ENCODE measurements around the gene PLA2G15. TPM values are rescaled to one million over a fixed set of nuclear protein-coding genes. Genes with fewer than 3 reads are reported as not detected.

Gene PLA2G15
- polyA plus RNA-seq, 2 of the 4 experiments (the other 2 are of a cell fraction) = 4.8 to 8.7 TPM

DNA sequence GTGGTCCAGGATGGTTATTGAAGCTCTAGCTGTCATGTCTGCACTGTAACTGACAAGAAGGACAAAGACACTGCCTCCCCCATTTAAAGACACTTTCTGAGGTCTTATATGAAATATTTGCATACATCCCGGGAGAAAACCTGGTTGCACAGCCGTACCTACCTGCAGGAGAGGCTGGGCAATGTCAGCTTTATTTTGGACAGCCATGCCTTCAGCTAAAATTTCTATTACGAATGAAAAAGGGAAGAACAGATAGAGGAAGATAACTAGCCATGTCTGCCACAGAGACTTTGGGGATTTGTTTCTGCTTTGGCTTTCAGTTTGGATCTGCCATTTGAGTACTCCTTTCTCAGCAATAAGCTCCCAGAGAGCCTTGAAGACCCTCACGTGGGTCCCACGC, 38.2 kb downstream of the PLA2G15 start:
- POLR2A ChIA-PET = interaction anchor here (0.8 kb wide), 1 partner anchor 28 kb away, joined by 5 read pairs; the partner anchor contains the start of genes PRMT7 and SLC7A6OS
- Histone ChIP-seq H3K4me2 (no peak overlapping the region), H3K27ac (no peak overlapping the region), H3K9me3 (no peaks in the 10 kb centered on the region), H3K4me3 (no peak overlapping the region), H3K4me1 (peaks cover 13% of the 10 kb centered on the region)
- FAIRE-seq = no peak
- no peak for DNase-seq (ENCODE audit: low read depth in 1 of 2, low spot score in 1 of 2)
- CTCF ChIA-PET = interaction anchor here (0.8 to 2.9 kb wide), 8 partner anchors 9 to 28 kb away, joined by 3 to 27 read pairs (median 5); partner anchors contain the start of genes PRMT7, SLC7A6 and SLC7A6OS
- WGBS (ENCODE audit: missing lambda C conversion rate) = 79% methylated on average over 5 of the region's 5 CpGs
- ATAC-seq = no peak
- no peak for TF ChIP-seq RARB (CRISPR knock-in tag; IDR thresholded peaks at IDR 0.05)
- TF ChIP-seq KDM5A (IDR thresholded peaks at IDR 0.05) = no peak
- TF ChIP-seq POLR2A (IDR thresholded peaks at IDR 0.05; ENCODE audit: low read length) = no peak
- TF ChIP-seq RCOR1 (IDR thresholded peaks at IDR 0.05; ENCODE audit: low read depth, low read length) = no peak
- TF ChIP-seq GATA3 (IDR thresholded peaks at IDR 0.05; ENCODE audit: borderline replicate concordance) = no peak
- no peak for TF ChIP-seq HOXA7 (CRISPR knock-in tag; IDR thresholded peaks at IDR 0.05)
- no peak for TF ChIP-seq FOSL2 (IDR thresholded peaks at IDR 0.05)
- TF ChIP-seq FOSL2 (CRISPR knock-in tag; IDR thresholded peaks at IDR 0.05) = no peak

DNA sequence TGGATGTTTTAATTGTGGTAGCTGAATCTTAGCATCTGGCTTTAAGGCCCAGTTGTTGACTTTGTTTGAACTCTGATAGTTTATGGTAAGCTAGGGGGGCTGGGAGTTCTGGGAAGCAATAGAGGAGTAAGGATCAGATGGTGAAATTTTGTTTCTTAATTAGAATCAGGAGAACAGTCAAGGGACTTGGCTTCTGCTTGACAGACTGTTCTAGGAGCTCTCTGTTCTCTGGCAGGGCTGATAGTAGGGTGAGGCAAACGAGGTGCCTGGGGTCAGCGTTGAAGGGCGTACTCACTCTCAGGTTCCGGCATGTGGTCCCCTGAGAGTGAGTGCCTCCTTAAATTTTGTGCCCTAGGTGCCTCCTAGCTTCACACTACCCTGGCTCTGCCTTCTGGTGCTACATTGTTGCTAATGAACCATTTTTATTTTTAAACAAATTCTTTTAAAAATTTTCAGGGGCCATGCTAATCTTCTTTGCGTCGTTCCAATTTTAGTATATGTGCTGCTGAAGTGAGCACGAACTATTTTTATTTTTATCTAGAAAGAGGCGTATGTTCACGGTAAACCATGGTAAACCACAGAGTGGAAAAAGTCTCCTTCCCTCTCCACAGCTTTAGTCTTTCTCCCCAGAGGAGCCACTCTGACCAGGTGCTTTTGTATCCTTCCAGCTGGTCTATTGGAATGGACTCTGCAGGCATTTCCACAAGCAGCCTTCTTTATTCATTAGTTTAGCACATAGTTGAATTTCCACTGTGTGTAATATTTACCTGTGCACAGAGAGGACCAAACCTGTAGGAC, 38.8 kb downstream of the PLA2G15 start:
- Histone ChIP-seq H3K9me3 (no peaks in the 10 kb centered on the region), H3K4me3 (no peak overlapping the region), H3K27ac (no peak overlapping the region), H3K4me1 (peaks cover 15% of the 10 kb centered on the region), H3K4me2 (no peak overlapping the region)
- FAIRE-seq = no peak
- TF ChIP-seq CHD4 (IDR thresholded peaks at IDR 0.05; ENCODE audit: borderline replicate concordance) (no peak), HOXB5 (CRISPR knock-in tag; IDR thresholded peaks at IDR 0.05) (no peak), EHF (CRISPR knock-in tag; IDR thresholded peaks at IDR 0.05) (no peak), TFCP2L1 (CRISPR knock-in tag; IDR thresholded peaks at IDR 0.05) (no peak), ZSCAN20 (CRISPR knock-in tag; IDR thresholded peaks at IDR 0.05) (no peak), MAFK (IDR thresholded peaks at IDR 0.05; ENCODE audit: partially characterized antibody) (no peak), FOXS1 (CRISPR knock-in tag; IDR thresholded peaks at IDR 0.05) (no peak), MYC (IDR thresholded peaks at IDR 0.05; ENCODE audit: borderline replicate concordance, low read length) (no peak), POLR2A (IDR thresholded peaks at IDR 0.05; ENCODE audit: low read length) (no peak), HDAC2 (IDR thresholded peaks at IDR 0.05) (no peak), CBX2 (IDR thresholded peaks at IDR 0.05; ENCODE audit: borderline replicate concordance, low read depth) (no peak), ZFP36 (IDR thresholded peaks at IDR 0.05; ENCODE audit: borderline replicate concordance, partially characterized antibody) (no peak)
- TF ChIP-seq, protein P1, sequence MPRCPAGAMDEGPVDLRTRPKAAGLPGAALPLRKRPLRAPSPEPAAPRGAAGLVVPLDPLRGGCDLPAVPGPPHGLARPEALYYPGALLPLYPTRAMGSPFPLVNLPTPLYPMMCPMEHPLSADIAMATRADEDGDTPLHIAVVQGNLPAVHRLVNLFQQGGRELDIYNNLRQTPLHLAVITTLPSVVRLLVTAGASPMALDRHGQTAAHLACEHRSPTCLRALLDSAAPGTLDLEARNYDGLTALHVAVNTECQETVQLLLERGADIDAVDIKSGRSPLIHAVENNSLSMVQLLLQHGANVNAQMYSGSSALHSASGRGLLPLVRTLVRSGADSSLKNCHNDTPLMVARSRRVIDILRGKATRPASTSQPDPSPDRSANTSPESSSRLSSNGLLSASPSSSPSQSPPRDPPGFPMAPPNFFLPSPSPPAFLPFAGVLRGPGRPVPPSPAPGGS (IDR thresholded peaks at IDR 0.05) = no peak
- TF ChIP-seq, protein P2, sequence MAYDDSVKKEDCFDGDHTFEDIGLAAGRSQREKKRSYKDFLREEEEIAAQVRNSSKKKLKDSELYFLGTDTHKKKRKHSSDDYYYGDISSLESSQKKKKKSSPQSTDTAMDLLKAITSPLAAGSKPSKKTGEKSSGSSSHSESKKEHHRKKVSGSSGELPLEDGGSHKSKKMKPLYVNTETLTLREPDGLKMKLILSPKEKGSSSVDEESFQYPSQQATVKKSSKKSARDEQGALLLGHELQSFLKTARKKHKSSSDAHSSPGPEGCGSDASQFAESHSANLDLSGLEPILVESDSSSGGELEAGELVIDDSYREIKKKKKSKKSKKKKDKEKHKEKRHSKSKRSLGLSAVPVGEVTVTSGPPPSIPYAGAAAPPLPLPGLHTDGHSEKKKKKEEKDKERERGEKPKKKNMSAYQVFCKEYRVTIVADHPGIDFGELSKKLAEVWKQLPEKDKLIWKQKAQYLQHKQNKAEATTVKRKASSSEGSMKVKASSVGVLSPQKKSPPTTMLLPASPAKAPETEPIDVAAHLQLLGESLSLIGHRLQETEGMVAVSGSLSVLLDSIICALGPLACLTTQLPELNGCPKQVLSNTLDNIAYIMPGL (CRISPR knock-in tag; IDR thresholded peaks at IDR 0.05; ENCODE audit: borderline replicate concordance) = no peak
- 91% methylated on average over 9 of the region's 9 CpGs for WGBS (ENCODE audit: missing lambda C conversion rate)
- ChIA-PET POLR2A (interaction anchor here (0.8 kb wide), 1 partner anchor 27 kb away, joined by 5 read pairs; the partner anchor contains the start of genes PRMT7 and SLC7A6OS), CTCF (interaction anchor here (0.8 to 2.9 kb wide), 9 partner anchors 10 to 27 kb away, joined by 3 to 27 read pairs (median 3); partner anchors contain the start of genes PRMT7, SLC7A6 and SLC7A6OS)
- ATAC-seq = no peak
- DNase-seq (ENCODE audit: low read depth in 1 of 2, low spot score in 1 of 2) = no peak

DNA sequence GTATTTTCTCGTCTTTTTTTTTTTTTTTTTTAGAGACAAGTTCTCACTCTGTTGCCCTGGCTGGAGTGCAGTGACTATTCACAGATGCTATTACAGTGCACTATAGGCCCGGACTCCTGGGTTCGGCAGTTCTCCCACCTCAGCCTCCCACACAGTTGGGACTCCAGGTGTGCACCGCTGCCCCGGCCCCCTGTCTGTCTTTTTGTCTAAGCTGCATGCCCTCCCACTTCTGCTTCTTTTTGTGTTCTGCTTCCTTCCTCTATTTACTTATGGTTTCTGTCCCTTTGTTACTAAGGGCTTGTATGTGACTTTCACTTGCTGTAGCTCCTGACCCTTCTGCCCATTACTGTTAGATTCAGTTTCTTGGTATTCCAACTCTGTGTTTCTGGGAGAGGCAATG, 39.7 kb downstream of the PLA2G15 start:
- no peak overlapping the region for H3K4me2 ChIP-seq
- TF ChIP-seq SREBF2 (IDR thresholded peaks at IDR 0.05) (no peak), EHF (CRISPR knock-in tag; IDR thresholded peaks at IDR 0.05) (no peak), NPAS2 (CRISPR knock-in tag; IDR thresholded peaks at IDR 0.05; ENCODE audit: borderline replicate concordance) (no peak), NFE2L2 (conservative IDR thresholded peaks at IDR 0.05; ENCODE audit: low read length) (no peak), ZNF302 (CRISPR knock-in tag; IDR thresholded peaks at IDR 0.05) (no peak), HOXA7 (CRISPR knock-in tag; IDR thresholded peaks at IDR 0.05) (no peak)
- WGBS (ENCODE audit: missing lambda C conversion rate) = 94% methylated on average over 5 of the region's 5 CpGs
- CTCF ChIA-PET = interaction anchor here (0.9 to 2.9 kb wide), 7 partner anchors 10 to 44 kb away, joined by 3 to 27 read pairs (median 6); partner anchors contain the start of genes PRMT7, SLC7A6 and SLC7A6OS
- H3K4me1 ChIP-seq = peaks cover 15% of the 10 kb centered on the region
- DNase-seq (ENCODE audit: low read depth in 1 of 2, low spot score in 1 of 2) (no peak), FAIRE-seq (no peak), ATAC-seq (no peak)
- POLR2A ChIA-PET = no interaction called here
- H3K4me3 ChIP-seq = no peak overlapping the region
- no peak overlapping the region for H3K27ac ChIP-seq
- H3K9me3 ChIP-seq = no peaks in the 10 kb centered on the region
